GM18868 (cell line): ENCODE results near the gene DCX.

Experiments
- ATAC-seq: cut with Tn5 transposase; IDR thresholded peaks from one replicate; pipeline ENCODE4 v1.9.1; 2021; ENCODE audit warnings: mild to moderate bottlenecking, moderate library complexity; ENCODE audit not compliant: unreplicated experiment

Gene DCX

DNA sequence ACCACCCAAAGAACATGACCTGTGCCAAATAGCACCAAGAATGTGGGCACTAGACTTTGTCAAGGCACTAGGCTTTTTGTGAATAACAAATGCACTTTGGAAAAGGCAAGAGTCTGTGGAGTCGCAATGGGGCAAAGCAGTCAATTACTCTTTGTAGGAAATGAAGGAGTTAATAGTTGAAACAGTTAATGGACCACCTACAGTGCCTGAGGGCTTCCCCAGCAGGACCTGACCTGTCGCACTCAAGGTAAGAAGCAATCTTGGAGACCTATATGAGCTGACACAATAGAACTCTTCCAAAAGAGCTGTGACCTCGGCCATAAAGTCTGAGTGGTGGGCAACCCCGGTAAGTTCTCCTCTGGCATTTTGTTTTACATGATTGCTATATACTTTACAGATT lies 92.5 kb downstream of the DCX start:
- ATAC-seq = no peak

DNA sequence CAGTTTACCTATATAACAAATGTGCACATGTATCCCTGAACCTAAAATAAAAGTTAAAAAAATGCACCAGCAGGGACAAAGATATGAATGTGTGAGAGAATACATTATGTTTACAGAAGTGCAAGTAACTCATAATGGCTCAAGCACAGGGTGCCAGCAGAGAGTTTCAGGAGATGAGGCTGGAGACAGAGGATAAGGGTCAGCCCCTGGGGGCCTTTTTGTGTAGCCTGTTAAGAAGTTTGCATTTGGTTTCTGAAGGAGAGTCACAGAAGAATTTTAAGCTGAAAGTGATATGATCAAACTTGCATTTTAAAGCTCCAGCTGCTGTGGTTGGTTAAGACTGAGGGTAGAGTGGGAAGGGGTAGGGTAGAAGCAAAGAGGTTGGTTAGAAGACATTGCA lies 93.1 kb downstream of the DCX start:
- no peak for ATAC-seq

DNA sequence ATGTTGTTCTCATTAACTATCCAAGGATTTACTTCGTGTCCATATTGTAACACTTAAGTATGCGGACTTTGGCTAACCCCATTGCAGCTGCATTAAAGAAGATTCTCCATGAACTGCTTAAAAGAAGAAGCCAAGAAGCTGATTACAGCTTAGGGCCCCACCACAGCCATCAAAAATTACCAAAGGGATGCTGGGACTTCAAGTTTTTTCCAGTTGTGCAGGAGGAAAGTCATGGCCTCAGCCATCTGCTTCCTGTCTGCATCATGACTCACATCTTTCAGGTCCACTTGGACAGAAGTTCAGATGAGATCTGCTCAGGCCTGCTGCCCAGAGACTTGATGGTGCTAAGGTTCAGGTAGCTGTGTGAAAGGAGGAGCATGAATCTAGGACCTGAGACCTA lies 102.9 kb downstream of the DCX start:
- no peak for ATAC-seq

DNA sequence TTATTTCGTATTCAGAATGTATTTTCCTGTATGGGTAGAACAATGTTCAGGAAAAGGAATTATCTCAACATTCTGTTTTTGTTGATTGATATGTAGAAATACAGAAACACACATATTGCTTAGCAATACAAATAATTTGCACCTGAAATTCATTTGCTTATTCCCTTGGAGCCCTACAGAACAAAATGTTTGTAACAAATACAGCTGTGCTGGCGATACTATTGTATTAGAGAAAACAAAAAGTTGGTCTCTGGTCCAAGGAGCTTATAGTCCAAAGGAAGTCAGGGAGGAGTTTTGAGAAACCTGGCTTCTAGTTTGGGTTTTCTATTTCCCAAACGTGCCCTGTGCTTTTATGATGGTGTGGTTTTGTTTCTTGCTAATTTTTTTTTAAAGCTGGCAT lies 104.0 kb downstream of the DCX start:
- ATAC-seq = no peak

DNA sequence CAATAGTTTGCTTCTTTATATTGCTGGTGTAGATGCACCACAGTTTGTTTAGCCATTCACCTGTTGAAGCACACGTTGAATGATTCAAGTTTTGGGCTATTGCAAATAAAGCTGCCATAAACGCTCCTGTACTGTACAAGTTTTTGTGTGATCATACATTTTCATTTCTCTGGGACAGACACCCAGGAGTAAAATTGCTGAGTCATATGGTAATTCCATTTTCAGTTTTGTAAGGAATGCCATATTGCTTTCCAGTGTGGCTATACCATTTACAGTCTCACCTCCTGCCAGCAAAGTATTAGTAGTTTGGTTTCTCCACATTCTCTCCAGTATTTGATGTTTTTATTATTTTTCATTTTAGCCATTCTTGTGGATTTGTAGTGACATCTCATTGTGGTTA lies 109.7 kb downstream of the DCX start:
- no peak for ATAC-seq

DNA sequence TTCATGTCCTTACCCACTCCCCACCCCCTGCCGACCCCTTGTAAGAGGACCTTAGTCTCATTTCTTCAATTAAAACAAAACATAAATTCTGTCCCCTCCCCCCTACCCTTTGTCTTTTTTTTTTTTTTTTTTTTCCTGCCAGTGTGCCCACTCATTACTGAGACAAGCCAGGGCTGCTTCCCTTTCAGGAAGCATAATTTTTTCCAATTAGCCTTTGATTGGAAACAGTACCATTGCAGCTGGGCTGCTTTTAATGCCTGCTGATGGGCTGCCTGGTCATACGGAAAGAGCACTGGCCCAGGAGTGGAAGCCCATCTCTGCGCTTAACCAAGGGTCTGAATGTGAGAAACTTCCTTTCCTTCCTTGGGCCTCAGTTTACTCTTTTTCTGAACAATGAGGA lies 123.2 kb downstream of the DCX start:
- ATAC-seq = no peak

DNA sequence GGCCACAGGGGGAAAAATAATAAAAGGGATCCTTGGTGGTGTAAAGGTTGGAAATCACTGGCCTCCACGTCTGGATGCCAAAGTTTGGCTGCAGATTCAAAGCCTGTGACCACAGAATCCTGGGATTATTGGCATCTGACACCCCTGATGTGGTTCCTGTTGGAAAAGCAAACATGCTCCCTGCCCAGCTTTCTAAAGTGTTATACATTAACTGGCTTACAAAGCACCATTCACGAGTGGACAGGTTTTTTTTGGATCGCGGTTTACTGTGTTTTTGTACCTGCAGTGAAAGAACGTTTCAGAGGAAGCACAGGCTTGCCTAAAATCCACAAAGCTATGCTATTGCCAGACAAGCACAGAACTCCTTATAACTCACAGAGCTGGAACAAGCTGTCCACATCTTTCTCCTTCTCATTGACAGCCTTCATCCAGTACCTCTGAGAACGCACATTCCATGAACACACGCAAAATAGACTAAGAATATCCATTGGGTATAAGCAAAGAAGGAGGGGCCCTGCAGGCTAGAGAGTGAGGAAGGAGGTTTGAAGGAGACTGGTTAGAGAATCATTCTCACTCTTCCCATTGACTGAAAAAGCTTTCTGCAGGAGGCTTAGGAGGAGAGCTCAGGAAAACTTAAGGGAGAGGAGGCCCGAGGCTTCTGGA lies 127.2 kb downstream of the DCX start:
- no peak for ATAC-seq

DNA sequence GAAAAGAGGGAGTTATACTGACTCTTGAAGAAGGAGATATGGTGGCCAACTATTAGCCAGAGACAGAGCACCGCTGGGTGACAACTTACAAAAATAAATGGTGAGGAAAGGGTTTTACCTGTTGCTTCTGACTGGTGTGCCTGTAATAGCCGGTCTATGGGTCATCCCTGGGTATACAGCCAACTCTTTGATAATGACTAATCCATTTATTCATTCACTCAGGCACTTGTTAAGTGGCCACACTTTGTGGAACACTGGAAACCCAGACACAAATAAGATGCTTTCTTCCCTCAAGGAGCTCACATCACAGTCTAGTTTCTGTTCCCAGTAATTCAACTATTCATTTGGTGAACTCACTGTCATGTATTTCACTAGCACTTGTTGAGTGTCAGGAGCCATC lies 128.5 kb downstream of the DCX start:
- no peak for ATAC-seq

DNA sequence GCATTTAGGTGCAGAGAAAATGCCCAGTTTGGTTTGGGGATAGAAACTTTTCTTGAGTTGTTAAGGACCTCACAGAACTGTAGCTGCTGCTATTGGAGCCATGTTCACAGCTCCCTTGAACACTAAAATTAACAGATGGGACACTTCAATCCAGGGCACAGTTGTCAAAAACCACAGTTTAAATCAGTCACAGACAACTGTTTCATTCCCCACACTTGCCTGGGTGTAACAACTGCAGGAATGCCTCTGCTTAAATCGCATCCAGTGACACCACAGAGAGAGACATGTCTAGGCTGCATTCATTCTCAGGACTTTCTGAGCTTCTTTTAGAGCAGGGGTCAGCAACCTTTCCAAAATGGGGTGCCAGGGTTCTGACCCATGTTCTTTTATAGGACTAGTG lies 129.0 kb downstream of the DCX start:
- no peak for ATAC-seq

DNA sequence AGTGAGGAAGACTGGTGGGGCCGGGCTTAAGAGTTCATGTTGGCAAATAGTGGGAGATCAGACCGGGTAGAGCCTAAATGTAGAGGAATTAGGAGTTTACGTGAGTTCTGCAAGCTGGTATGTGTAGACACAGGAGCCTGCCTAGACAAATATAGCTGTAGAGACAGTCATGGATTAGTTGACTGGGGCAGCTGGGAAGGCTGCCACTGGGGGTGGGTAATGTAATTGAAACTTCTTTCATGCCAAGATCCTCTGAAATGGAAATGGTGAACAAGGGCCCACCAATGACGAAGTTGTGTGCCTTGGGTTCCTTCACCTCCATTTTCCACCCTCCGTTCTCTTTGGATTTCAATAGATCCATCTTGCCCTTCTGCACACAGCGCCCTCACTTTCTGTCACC lies 129.9 kb downstream of the DCX start:
- ATAC-seq = no peak

DNA sequence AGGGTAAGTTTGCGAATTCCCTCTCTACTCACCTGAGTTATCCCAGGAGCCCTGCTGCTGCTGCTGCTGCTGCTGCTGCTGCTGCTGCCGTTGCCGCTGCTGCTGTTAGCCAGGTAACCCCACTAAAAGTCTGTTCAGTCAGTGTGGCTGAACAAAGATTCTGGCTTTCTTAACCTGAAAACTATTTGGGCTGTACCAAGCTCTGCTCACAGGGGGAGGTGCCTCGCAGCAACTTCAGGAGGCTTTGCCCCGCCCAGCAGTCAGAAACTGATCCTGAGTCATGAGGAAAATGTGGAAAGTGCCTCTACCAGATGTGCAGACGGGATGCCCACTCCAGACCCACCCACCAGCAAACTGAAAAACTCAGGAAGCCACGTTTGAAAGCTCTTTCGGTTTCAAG lies 141.7 kb downstream of the DCX start, which contains the start of gene CAPN6:
CAPN6 (minus strand) TSS at position 145 of the 400 bp plus-strand sequence. CDS start 6,547 bp downstream, outside the sequence.
- ATAC-seq = no peak

DNA sequence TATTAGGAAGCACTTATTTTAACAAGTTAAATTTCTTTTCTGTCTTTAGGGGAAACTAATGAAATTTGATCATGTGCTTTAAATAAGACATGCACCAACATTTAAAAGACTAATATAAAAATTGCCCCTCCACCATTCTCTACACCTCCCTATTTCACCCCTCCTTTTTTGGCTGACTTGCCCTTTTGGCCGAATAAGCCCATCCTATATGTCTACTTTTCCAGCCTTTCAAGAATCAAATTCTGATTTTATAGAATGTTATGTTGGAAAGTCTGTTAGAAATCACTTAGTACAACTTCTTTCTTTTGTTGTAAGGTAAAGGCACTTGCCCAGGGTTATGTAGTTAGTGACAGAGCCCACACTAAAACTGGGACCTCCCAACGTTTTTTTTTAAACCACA lies 143.5 kb downstream of the DCX start:
- no peak for ATAC-seq

DNA sequence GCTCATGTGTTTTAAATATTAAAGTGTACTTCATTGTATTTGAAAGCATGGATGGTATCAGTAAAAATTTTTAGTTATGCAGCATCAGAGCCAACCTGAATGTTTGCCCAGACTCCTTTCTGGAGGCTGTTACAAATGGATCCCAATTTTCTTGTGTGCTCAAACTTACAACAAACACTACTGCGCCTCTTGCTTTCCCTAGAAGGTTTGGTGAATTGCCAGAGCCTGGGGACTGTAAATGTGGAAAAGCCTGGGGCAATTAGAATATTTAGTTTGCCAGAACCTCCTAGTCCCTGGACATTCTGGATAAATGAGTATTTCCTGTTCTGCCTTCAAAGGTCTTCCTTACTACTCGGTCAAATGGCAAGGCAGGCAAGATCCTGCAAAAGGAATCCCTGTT lies 146.5 kb downstream of the DCX start:
- ATAC-seq = no peak

DNA sequence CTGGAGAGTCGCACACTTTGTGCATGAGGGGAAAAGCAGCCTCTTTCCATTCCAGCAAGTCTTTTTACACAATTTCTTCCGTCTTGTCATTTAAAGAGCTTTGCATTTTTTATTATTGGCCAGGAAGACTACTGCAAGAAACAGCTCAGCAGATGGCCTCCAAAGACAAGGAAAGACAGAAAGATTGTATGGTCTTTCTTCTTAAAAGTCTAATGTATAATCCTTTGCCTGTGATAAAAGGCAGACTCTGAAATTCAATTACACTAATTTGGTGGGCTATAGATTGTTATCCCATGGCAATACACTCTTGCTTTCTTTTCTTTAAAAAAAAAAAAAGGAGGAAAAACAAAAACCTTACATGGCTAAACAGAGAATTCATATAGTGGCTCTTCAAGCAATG lies 147.6 kb downstream of the DCX start:
- no peak for ATAC-seq

DNA sequence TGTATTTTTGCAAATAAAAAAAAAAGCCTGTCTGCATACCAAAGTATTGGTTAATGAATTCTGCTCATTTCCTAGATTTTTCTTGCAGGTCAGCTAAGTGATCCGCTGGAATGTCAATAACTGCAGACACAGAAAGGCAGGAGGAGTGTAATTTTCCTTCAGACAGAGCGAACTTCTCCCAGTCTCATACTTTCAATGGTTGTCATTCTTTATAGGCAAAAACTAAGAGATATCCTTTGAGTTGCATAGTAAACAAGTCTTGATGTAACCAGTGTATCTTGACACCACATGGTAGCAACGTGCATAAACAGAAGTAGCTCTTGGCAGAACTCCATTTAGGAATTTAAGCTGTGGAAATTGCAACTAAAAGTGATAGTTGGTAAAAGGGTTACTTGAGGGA lies 149.9 kb downstream of the DCX start:
- no peak for ATAC-seq

DNA sequence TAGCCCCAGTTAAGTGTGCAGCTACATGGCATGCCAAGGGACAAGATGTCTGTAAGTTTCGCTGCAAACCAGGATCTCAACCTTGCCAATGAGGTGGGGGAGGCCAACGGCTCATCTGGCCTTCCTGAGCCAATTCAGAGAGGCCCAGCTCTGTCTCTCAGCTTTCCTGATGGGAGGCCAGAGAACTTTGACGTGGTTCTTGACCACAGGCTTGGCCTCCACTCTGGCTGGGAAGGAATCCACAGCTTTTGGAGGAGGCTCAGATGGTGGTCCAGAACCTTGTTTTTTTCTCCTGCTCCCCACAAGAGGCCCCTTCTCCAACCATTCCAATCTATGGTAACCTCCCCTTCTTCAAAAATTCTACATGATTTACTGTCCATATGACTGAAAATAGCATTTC lies 151.5 kb downstream of the DCX start:
- ATAC-seq = no peak

DNA sequence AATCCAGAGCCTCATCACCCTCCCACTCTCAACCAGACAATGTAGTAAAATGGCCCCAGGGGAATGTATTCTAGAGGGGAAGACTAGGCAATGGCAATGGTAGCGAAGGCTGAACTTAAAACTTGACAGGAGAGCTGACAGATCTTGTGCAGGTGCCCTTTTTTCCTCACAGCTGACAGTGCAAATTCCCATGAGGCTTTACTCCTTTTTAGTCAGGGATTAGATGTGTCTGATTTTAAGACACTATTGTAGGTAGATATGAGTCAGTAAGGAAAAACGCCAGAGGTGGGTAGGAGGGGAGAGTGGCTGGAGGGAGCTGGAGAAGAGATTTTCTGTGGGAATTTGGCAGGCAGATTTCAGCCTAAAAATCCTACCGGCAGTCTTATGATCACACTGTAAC lies 152.4 kb downstream of the DCX start:
- ATAC-seq = no peak

DNA sequence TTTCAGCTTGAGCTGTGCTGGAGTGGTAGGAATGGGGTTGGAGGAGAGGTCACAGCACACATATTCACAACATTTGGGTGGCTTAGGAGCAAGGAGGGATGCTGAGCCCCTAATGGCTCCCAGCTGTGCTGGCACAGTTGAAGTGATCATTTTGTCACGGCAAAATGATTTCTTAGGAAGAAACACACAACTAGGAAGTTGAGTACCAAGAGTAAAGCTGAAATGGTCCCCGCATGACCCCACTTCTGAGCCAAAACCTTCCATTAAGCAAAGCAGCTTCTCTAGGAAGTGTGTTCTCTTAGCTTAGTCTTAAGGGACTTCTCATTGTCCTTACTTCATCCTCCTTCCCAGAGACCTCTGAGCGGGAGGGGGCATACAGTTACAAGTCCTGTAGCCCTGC lies 154.3 kb downstream of the DCX start:
- no peak for ATAC-seq

DNA sequence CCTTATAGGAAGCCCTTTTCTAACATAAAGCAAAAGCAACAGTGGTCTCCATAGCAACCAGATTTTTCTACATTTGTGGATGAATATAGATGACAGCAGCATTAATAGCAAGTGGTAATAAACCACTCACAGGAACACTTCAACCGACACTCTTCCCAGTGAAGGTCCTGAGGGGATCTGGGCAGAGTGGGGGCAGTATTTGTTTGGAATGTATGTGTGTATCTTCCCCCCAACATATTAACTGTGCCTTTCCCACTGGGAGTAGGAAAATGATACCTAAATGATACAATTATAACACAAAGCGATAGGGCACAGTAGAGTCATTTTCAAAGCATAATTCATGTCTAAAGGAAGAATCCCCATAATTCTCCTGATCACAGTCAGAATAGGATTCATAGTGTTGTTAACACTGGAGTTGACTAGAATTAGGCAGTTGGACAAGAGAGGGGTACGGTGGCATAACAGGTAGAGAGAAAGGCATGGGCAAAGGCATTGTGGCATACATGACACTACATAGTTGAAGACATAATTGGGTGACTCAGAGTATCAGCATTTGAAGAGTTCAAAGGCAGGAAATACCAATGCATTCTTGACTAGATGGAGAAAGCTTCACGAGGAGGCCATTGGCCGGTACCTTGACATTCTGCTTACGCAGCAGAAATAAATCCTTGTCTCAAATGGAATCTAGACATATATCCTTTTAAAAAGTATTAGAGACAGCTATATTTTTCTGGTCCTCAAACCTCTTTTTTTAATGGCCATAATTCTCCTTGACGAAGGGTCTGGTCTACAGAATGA lies 156.9 kb downstream of the DCX start:
- no peak for ATAC-seq

DNA sequence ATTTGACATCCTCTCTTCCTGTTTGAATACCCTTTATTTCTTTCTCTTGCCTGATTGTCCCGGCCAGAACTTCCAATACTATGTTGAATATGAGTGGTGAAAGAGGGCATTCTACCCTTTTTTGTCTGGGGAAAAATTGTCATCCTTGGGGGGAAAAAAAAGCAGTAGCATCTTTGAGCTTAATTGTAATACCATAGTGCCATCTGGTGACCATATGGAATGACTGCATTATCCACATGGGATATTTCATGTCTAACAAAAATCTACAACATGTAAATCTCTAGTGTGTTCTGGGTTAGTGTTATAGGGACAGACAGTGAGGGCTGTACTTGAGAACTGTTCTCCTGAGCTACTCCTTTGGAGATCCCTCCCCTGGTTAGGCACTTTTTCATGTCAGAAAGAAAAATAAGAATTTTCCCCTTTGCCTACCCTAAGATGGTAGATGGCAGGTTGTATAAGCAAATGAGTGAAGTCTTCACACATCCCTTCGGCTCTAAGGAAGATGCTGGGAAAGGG lies 167.7 kb downstream of the DCX start:
- ATAC-seq = no peak
